Testis (tissue), 2 donors: Measurements from ENCODE around the gene POLE.

Experiments used
- POLR2A ChIP-seq: fragments of 450-650 bp; IDR thresholded peaks from one replicate; pipeline ENCODE4 v1.6.1; 2017; ENCODE audit warnings: antibody characterized with exemption, mild to moderate bottlenecking, moderate library complexity
- TF ChIP-seq, protein P1 (sequence below), 3 experiments: fragments of 450-650 bp in 2 of 3; fragments of 200-600 bp in 1 of 3; sonication (generic) in 1 of 3; IDR thresholded peaks; one replicate each; pipeline ENCODE4 v1.5.1; 2016 to 2019; ENCODE audit warnings: antibody characterized with exemption in 3 of 3, mild to moderate bottlenecking in 2 of 3, moderate library complexity in 1 of 3

DNA sequence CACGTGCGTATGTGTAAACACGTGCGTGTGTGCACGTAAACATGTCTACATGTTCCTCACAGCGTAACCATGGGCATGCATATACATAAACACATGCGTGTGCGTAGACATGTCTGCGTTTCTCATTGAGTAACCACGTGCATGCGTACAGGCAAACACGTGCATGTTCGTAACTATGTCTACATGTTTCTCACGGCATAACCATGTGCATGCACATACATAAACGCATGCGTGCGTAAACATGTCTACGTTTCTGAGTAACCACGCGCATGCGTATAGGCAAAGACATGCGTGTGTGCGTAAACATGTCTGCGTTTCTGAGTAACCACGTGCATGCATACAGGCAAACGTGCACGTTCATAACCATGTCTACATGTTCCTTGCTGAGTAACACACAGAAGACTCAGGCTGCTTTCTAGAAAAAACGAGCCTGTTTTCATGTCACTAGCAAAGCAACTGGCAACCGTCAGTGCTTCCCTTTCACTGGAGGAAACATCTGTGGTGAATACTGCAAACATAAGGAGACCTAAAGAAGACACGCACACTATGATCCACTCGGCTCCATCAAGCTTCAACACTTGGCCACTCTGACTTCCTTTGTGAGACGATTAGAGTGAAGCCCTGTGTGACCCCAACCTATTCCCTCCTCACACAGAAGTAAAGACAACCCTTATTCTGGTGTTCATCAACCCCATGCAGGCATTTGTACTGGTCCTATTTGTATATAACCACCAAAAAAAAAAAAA lies 28.8 kb downstream of the POLE start:
- no peak for TF ChIP-seq POLR2A
- TF ChIP-seq, protein P1, sequence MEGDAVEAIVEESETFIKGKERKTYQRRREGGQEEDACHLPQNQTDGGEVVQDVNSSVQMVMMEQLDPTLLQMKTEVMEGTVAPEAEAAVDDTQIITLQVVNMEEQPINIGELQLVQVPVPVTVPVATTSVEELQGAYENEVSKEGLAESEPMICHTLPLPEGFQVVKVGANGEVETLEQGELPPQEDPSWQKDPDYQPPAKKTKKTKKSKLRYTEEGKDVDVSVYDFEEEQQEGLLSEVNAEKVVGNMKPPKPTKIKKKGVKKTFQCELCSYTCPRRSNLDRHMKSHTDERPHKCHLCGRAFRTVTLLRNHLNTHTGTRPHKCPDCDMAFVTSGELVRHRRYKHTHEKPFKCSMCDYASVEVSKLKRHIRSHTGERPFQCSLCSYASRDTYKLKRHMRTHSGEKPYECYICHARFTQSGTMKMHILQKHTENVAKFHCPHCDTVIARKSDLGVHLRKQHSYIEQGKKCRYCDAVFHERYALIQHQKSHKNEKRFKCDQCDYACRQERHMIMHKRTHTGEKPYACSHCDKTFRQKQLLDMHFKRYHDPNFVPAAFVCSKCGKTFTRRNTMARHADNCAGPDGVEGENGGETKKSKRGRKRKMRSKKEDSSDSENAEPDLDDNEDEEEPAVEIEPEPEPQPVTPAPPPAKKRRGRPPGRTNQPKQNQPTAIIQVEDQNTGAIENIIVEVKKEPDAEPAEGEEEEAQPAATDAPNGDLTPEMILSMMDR (IDR thresholded peaks at IDR 0.05): no peak
